ENCODE data around the gene DRC1. TPM values are rescaled to one million over a fixed set of nuclear protein-coding genes. Genes with fewer than 3 reads are reported as not detected.

The DRC1 gene
- total and polyA plus RNA-seq, 2 of the 13 experiments (the other 11 are each of a cell fraction or from before 2014, with no cell fraction given) = 0.07 TPM; not detected in 1

DNA sequence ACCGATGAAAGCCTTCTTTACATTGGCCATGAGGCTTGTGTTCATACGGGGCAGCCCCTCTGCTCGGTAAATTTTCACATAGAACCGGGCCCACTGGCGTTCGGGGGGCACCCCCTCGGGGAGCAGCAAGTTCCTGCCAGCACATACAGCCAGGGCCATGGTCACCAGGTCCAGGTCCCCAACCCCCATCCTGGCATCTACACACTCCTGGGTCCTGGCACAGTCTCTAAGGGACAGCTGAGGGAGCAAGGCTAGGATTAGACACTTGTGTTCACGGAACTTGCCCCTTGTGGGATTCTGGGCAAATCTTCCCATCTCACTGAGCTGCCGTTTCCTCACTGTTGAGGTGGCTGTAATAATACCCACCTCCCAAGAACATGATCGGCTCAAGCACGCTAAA, 81.8 kb downstream of the DRC1 start:
- intact Hi-C loops (cut with micrococcal nuclease; ENCODE audit: unreplicated experiment) = no loop called here
- no peaks in the 10 kb centered on the region for H4K20me1 ChIP-seq (ENCODE audit: insufficient read depth, low read length)
- ChIA-PET CTCF (ENCODE audit: low intra/inter-chr PET ratio, low total read pairs) (no interaction called here), POLR2A (no interaction called here)
- FAIRE-seq (no peak), ATAC-seq (no peak), DNase-seq (ENCODE audit: low spot score) (no peak)
- no peak overlapping the region for H3K9ac ChIP-seq (ENCODE audit: insufficient read depth, low read depth, low read length)
- in situ Hi-C loops (cut with HindIII; ENCODE audit: extremely low pct_ligation_motif_present, low pct_unique_long_range_greater_than_20kb) = no loop called here
- H3K27ac ChIP-seq (ENCODE audit: extremely low read length, insufficient read depth, low read length) = no peak overlapping the region
- H3K27me3 ChIP-seq (ENCODE audit: control insufficient read depth in 1 of 2, insufficient read depth in 2 of 2, low read length in 2 of 2) = peaks cover 0 to 44% of the 10 kb centered on the region in 2 experiments; a peak in 3 of 5 replicates
- peaks cover 40% of the 10 kb centered on the region for H3K4me1 ChIP-seq (ENCODE audit: insufficient read depth, low read length)
- no TSS peak for BruUV-seq (replicated peaks)
- no peak overlapping the region for H3K4me3 ChIP-seq (replicated peaks in 1 of 3; ENCODE audit: insufficient read depth in 1 of 3, low read depth in 2 of 3, low read length in 3 of 3)
- H3K36me3 ChIP-seq (replicated peaks in 1 of 2; ENCODE audit: control insufficient read depth in 1 of 2, insufficient read depth in 2 of 2, low read length in 2 of 2) = no peaks in the 10 kb centered on the region
- no peaks in the 10 kb centered on the region for H3K79me2 ChIP-seq (ENCODE audit: insufficient read depth, low read length)
- no peaks in the 10 kb centered on the region for H3K9me3 ChIP-seq (ENCODE audit: low read length)
- 42% methylated on average over 10 of the region's 11 CpGs for WGBS (ENCODE audit: low lambda C conversion rate)
- H3K4me2 ChIP-seq (ENCODE audit: low read depth, low read length) = no peak overlapping the region
- TF ChIP-seq, protein P1, sequence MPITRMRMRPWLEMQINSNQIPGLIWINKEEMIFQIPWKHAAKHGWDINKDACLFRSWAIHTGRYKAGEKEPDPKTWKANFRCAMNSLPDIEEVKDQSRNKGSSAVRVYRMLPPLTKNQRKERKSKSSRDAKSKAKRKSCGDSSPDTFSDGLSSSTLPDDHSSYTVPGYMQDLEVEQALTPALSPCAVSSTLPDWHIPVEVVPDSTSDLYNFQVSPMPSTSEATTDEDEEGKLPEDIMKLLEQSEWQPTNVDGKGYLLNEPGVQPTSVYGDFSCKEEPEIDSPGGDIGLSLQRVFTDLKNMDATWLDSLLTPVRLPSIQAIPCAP (CRISPR knock-in tag; IDR thresholded peaks at IDR 0.05; ENCODE audit: low read depth) = no peak
- TF ChIP-seq, protein P2, sequence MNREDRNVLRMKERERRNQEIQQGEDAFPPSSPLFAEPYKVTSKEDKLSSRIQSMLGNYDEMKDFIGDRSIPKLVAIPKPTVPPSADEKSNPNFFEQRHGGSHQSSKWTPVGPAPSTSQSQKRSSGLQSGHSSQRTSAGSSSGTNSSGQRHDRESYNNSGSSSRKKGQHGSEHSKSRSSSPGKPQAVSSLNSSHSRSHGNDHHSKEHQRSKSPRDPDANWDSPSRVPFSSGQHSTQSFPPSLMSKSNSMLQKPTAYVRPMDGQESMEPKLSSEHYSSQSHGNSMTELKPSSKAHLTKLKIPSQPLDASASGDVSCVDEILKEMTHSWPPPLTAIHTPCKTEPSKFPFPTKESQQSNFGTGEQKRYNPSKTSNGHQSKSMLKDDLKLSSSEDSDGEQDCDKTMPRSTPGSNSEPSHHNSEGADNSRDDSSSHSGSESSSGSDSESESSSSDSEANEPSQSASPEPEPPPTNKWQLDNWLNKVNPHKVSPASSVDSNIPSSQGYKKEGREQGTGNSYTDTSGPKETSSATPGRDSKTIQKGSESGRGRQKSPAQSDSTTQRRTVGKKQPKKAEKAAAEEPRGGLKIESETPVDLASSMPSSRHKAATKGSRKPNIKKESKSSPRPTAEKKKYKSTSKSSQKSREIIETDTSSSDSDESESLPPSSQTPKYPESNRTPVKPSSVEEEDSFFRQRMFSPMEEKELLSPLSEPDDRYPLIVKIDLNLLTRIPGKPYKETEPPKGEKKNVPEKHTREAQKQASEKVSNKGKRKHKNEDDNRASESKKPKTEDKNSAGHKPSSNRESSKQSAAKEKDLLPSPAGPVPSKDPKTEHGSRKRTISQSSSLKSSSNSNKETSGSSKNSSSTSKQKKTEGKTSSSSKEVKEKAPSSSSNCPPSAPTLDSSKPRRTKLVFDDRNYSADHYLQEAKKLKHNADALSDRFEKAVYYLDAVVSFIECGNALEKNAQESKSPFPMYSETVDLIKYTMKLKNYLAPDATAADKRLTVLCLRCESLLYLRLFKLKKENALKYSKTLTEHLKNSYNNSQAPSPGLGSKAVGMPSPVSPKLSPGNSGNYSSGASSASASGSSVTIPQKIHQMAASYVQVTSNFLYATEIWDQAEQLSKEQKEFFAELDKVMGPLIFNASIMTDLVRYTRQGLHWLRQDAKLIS (CRISPR knock-in tag; IDR thresholded peaks at IDR 0.05) = no peak
- TF ChIP-seq ZNF430 (CRISPR knock-in tag; IDR thresholded peaks at IDR 0.05) = no peak
- TF ChIP-seq, protein P3, sequence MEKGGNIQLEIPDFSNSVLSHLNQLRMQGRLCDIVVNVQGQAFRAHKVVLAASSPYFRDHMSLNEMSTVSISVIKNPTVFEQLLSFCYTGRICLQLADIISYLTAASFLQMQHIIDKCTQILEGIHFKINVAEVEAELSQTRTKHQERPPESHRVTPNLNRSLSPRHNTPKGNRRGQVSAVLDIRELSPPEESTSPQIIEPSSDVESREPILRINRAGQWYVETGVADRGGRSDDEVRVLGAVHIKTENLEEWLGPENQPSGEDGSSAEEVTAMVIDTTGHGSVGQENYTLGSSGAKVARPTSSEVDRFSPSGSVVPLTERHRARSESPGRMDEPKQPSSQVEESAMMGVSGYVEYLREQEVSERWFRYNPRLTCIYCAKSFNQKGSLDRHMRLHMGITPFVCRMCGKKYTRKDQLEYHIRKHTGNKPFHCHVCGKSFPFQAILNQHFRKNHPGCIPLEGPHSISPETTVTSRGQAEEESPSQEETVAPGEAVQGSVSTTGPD (CRISPR knock-in tag; IDR thresholded peaks at IDR 0.05) = no peak
- TF ChIP-seq THRA (CRISPR knock-in tag; IDR thresholded peaks at IDR 0.05; ENCODE audit: borderline replicate concordance) = no peak
- TF ChIP-seq MTF1 (CRISPR knock-in tag; IDR thresholded peaks at IDR 0.05) = no peak
- no peak for TF ChIP-seq NCOR1 (IDR thresholded peaks at IDR 0.05; ENCODE audit: borderline replicate concordance, low read length)
- TF ChIP-seq ZNF468 (CRISPR knock-in tag; IDR thresholded peaks at IDR 0.05) = no peak
- no peak for TF ChIP-seq KLF9 (CRISPR knock-in tag; IDR thresholded peaks at IDR 0.05; ENCODE audit: low read depth)
- TF ChIP-seq SMYD3 (CRISPR knock-in tag; IDR thresholded peaks at IDR 0.05) = no peak
- TF ChIP-seq ZBTB4 (CRISPR knock-in tag; IDR thresholded peaks at IDR 0.05; ENCODE audit: borderline replicate concordance) = no peak
- H2AFZ ChIP-seq (ENCODE audit: low read length) = no peak overlapping the region
